ENCODE data around the gene MYO1E.

Gene MYO1E

DNA sequence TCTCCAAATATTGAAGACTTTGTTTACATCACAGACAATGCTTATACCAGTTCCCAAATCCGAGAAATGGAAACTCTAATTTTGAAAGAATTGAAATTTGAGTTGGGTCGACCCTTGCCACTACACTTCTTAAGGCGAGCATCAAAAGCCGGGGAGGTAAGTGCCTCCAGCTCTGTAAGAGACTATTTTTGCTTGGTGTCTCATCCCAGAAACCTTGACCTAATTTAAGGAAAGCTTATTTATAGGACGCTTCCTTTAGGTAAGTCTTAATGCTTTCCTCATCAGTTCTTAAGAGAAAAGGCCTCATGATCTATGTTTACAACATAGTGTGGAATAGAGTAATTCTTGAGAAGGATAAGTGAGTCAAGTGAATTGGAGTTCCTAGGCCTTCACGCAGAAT, 255.9 kb downstream of the MYO1E start:
- TF ChIP-seq, protein P1, sequence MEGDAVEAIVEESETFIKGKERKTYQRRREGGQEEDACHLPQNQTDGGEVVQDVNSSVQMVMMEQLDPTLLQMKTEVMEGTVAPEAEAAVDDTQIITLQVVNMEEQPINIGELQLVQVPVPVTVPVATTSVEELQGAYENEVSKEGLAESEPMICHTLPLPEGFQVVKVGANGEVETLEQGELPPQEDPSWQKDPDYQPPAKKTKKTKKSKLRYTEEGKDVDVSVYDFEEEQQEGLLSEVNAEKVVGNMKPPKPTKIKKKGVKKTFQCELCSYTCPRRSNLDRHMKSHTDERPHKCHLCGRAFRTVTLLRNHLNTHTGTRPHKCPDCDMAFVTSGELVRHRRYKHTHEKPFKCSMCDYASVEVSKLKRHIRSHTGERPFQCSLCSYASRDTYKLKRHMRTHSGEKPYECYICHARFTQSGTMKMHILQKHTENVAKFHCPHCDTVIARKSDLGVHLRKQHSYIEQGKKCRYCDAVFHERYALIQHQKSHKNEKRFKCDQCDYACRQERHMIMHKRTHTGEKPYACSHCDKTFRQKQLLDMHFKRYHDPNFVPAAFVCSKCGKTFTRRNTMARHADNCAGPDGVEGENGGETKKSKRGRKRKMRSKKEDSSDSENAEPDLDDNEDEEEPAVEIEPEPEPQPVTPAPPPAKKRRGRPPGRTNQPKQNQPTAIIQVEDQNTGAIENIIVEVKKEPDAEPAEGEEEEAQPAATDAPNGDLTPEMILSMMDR (IDR thresholded peaks at IDR 0.05; ENCODE audit: unreplicated experiment in 3 of 3): no peak
- H3K27me3 Mint-ChIP-seq (ENCODE audit: low read depth): no peaks in the 10 kb centered on the region
- no peak overlapping the region for H3K4me3 Mint-ChIP-seq
- H3K36me3 Mint-ChIP-seq (ENCODE audit: low read depth): peaks cover 69% of the 10 kb centered on the region
- H3K9me3 Mint-ChIP-seq: no peaks in the 10 kb centered on the region
- H3K4me1 Mint-ChIP-seq: no peaks in the 10 kb centered on the region
- no peak overlapping the region for H3K27ac Mint-ChIP-seq

- H3K9me3 Mint-ChIP-seq: no peaks in the 10 kb centered on the region
- TF ChIP-seq, protein P1 (IDR thresholded peaks at IDR 0.05; ENCODE audit: unreplicated experiment in 3 of 3): no peak
- H3K27me3 Mint-ChIP-seq (ENCODE audit: low read depth): no peaks in the 10 kb centered on the region
- peaks cover 74% of the 10 kb centered on the region for H3K36me3 Mint-ChIP-seq (ENCODE audit: low read depth)
- H3K4me3 Mint-ChIP-seq: no peak overlapping the region
- H3K27ac Mint-ChIP-seq: no peak overlapping the region
- no peaks in the 10 kb centered on the region for H3K4me1 Mint-ChIP-seq
These were observed 256.5 kb downstream of the MYO1E start for GRCh38 chr15:59116141-59116540.

- no peak overlapping the region for H3K4me3 Mint-ChIP-seq
These were observed 257.6 kb downstream of the MYO1E start for GRCh38 chr15:59115047-59115446.

GRCh38 chr15:59111251-59111650, 261.4 kb downstream of the MYO1E start:
- TF ChIP-seq, protein P1 (IDR thresholded peaks at IDR 0.05; ENCODE audit: unreplicated experiment in 3 of 3): no peak
- peaks cover 67% of the 10 kb centered on the region for H3K36me3 Mint-ChIP-seq (ENCODE audit: low read depth)
- no peak overlapping the region for H3K27ac Mint-ChIP-seq
- H3K4me3 Mint-ChIP-seq: no peak overlapping the region
- H3K27me3 Mint-ChIP-seq (ENCODE audit: low read depth): no peaks in the 10 kb centered on the region
- no peaks in the 10 kb centered on the region for H3K4me1 Mint-ChIP-seq
- no peaks in the 10 kb centered on the region for H3K9me3 Mint-ChIP-seq

More at GRCh38 chr15:59115047-59115446, 257.6 kb downstream of the MYO1E start:
- TF ChIP-seq, protein P1 (IDR thresholded peaks at IDR 0.05; ENCODE audit: unreplicated experiment in 3 of 3): no peak
- Mint-ChIP-seq H3K36me3 (ENCODE audit: low read depth) (peaks cover 77% of the 10 kb centered on the region), H3K27ac (no peak overlapping the region), H3K27me3 (ENCODE audit: low read depth) (no peaks in the 10 kb centered on the region), H3K9me3 (no peaks in the 10 kb centered on the region), H3K4me1 (no peaks in the 10 kb centered on the region)

DNA sequence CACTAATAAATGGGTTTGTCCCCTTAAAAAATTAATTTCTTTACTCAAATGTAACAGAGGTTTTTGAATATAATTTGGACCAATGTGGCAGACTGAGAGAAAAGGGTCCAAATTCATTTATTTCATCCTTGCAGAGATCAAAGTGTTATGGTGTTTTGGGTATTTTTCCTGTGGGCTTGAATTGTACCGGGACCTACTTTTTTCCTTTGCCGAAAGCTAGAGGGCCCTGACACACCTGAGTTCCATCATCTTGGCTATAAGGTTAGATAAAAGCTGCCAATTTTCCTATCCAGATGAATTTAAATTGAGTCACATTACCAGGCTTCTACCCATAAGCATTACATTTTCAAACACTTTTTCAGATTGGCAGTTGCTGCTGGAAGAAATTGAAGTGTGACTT, 266.8 kb downstream of the MYO1E start:
- Mint-ChIP-seq H3K4me1 (peaks cover 13% of the 10 kb centered on the region), H3K9me3 (no peaks in the 10 kb centered on the region), H3K27me3 (ENCODE audit: low read depth) (no peaks in the 10 kb centered on the region), H3K27ac (peak overlapping the region; percentile 97 to 99 (median 98)), H3K36me3 (ENCODE audit: low read depth) (peaks cover 26% of the 10 kb centered on the region), H3K4me3 (peak overlapping the region; percentile 90 to 94 (median 92))
- TF ChIP-seq, protein P1 (IDR thresholded peaks at IDR 0.05; ENCODE audit: unreplicated experiment in 3 of 3): no peak

GRCh38 chr15:59104912-59105732, 267.5 kb downstream of the MYO1E start, which contains the start of gene CCNB2:
Gene CCNB2, plus strand, starts transcription at chr15:59105146. Its CDS starts 123 bp downstream, at chr15:59105269.
- peak within 1 kb of the TSS; percentile 90 to 94 (median 92) for H3K4me3 Mint-ChIP-seq
- H3K27me3 Mint-ChIP-seq (ENCODE audit: low read depth): no peaks in the 10 kb centered on the region
- H3K4me1 Mint-ChIP-seq: peaks cover 13% of the 10 kb centered on the region
- no peaks in the 10 kb centered on the region for H3K9me3 Mint-ChIP-seq
- TF ChIP-seq, protein P1 (IDR thresholded peaks at IDR 0.05; ENCODE audit: unreplicated experiment in 3 of 3): no peak
- H3K27ac Mint-ChIP-seq: peak within 1 kb of the TSS; percentile 97 to 99 (median 98)
- H3K36me3 Mint-ChIP-seq (ENCODE audit: low read depth): peaks cover 26% of the 10 kb centered on the region

Data from nephron (organoid).